ENCODE data around the gene SLC12A8. TPM values are rescaled to one million over a fixed set of nuclear protein-coding genes. Genes with fewer than 3 reads are reported as not detected.

SLC12A8 gene
- total and polyA plus RNA-seq, 10 donors, result 0.32 to 2.8 (median 1.3) TPM

DNA sequence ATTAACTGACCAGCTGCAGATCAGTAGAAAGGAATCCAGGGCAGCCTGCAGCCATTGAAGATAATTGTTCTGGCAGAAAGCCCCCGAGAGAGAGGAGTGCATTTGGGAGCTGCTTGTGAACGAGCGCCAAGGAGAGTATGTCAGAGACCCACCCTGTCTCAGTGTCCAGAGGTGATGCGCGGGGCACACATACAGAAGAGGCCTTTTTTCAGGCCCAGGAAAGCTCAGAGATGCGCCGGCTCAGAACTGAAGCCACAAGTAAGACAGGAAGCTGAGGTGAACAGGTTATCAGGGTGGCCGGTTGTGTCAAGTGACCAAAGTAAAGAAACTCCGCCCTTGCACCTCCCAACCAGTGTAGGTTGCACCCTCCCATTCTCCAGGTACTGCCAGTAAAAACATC, 96.9 kb downstream of the SLC12A8 start:
- no peaks in the 10 kb centered on the region for H3K36me3 ChIP-seq
- H3K27ac ChIP-seq, result peak overlapping the region in 1 of 8 donors; percentile 71
- H3K4me1 ChIP-seq, result peaks cover 30 to 57% (median 52%) of the 10 kb centered on the region in 6 donors

GRCh38 chr3:125112981-125113380, 99.6 kb downstream of the SLC12A8 start:
- Histone ChIP-seq H3K9me3 (no peaks in the 10 kb centered on the region), H3K27me3 (replicated peaks in 1 of 7) (no peaks in the 10 kb centered on the region), H3K4me1 (peaks cover 18 to 35% (median 27%) of the 10 kb centered on the region in 6 donors), H3K27ac (no peak overlapping the region), H3K36me3 (no peaks in the 10 kb centered on the region), H3K4me3 (no peak overlapping the region)
- intact Hi-C loops (cut with DNase I; ENCODE audit: low total_unique reads), result loop anchor here (10.0 kb wide), 1 partner anchor 58 kb away; the partner anchor contains the start of gene HEG1
- 56 to 92% (median 80%) methylated on average over 1 of the region's 1 CpG for WGBS, 5 donors
- no peak for TF ChIP-seq CTCF (IDR thresholded peaks at IDR 0.05 in 8 of 11, conservative IDR thresholded peaks at IDR 0.05 in 3 of 11)
- TF ChIP-seq POLR2AphosphoS5 (IDR thresholded peaks at IDR 0.05), result no peak
- TF ChIP-seq POLR2A (IDR thresholded peaks at IDR 0.05), result no peak
- no peak for DNase-seq

More for the DNA sequence above, 96.9 kb downstream of the SLC12A8 start:
- H3K4me3 ChIP-seq, result no peak overlapping the region
- TF ChIP-seq CTCF (IDR thresholded peaks at IDR 0.05 in 8 of 11, conservative IDR thresholded peaks at IDR 0.05 in 3 of 11) (no peak), POLR2AphosphoS5 (IDR thresholded peaks at IDR 0.05) (no peak), POLR2A (IDR thresholded peaks at IDR 0.05) (no peak)
- WGBS, 5 donors, result 43 to 66% (median 58%) methylated on average over 9 of the region's 9 CpGs
- intact Hi-C loops (cut with DNase I; ENCODE audit: low total_unique reads), result loop anchor here (10.0 kb wide), 1 partner anchor 61 kb away; the partner anchor contains the start of gene HEG1
- DNase-seq, result no peak
- H3K27me3 ChIP-seq (replicated peaks in 1 of 7), result no peaks in the 10 kb centered on the region
- H3K9me3 ChIP-seq, result no peaks in the 10 kb centered on the region

- TF ChIP-seq POLR2AphosphoS5 (IDR thresholded peaks at IDR 0.05), result no peak
- no peak for TF ChIP-seq POLR2A (IDR thresholded peaks at IDR 0.05)
- TF ChIP-seq CTCF (IDR thresholded peaks at IDR 0.05 in 8 of 11, conservative IDR thresholded peaks at IDR 0.05 in 3 of 11), result no peak
- no peaks in the 10 kb centered on the region for H3K36me3 ChIP-seq
- H3K9me3 ChIP-seq, result no peaks in the 10 kb centered on the region
- intact Hi-C loops (cut with DNase I; ENCODE audit: low total_unique reads), result loop anchor here (10.0 kb wide), 1 partner anchor 56 kb away; the partner anchor contains the start of gene HEG1
- H3K27ac ChIP-seq, result no peak overlapping the region
- no peaks in the 10 kb centered on the region for H3K27me3 ChIP-seq (replicated peaks in 1 of 7)
- WGBS, 5 donors, result 81 to 91% (median 87%) methylated on average over 3 of the region's 3 CpGs
- peaks cover 4 to 20% (median 8%) of the 10 kb centered on the region in 6 donors for H3K4me1 ChIP-seq
- no peak for DNase-seq
- no peak overlapping the region for H3K4me3 ChIP-seq
Observed at GRCh38 chr3:125110876-125111480, 101.6 kb downstream of the SLC12A8 start.

DNA sequence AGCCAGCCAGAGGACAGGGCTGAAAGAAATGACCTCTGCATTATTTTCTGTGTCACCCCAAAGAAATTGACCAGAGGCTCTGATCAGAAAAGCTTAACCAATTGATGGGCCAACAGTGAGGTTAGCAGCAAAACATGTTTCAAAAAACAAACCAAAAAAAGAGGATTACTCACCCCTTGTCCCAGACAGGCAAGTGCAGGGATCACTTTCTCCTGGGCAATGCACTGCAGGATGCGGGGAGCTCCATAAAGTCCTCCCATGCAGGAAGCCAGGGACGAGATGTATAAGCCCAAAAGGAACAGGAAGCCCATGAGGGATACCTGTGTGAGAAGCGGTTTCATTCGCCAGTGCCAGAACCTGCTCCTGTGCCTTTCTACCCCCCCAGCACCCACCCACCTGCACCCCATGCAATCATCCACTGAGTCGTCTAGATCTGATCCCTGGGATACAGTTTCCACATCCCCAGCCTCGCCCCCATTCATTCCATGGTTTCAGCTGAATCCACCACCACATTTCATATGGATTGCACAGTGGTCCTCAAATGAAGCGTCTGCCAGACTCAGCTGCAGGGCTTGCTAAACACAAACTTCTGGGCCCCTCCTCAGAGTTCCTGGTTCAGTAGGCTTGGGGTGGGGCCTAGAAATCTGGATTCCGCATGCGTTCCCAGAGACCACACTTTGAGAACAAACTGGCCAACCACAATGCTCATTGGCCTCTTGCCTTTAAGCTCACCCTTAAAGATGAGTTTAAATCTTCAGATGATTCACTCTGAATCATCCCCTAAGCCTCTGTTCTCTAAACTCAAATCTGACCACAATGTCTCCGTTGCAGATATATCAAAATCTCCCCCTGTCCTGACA, 102.3 kb downstream of the SLC12A8 start:
- DNase-seq, result no peak
- intact Hi-C loops (cut with DNase I; ENCODE audit: low total_unique reads), result loop anchor here (10.0 kb wide), 1 partner anchor 55 kb away; the partner anchor contains the start of gene HEG1
- TF ChIP-seq POLR2A (IDR thresholded peaks at IDR 0.05) (no peak), POLR2AphosphoS5 (IDR thresholded peaks at IDR 0.05) (no peak), CTCF (IDR thresholded peaks at IDR 0.05 in 8 of 11, conservative IDR thresholded peaks at IDR 0.05 in 3 of 11) (no peak)
- H3K27ac ChIP-seq, result no peak overlapping the region
- no peak overlapping the region for H3K4me3 ChIP-seq
- H3K27me3 ChIP-seq (replicated peaks in 1 of 7), result no peaks in the 10 kb centered on the region
- peaks cover 0 to 12% (median under 1%) of the 10 kb centered on the region in 6 donors for H3K4me1 ChIP-seq
- 81 to 92% (median 84%) methylated on average over 10 of the region's 10 CpGs for WGBS, 5 donors
- peaks cover 0 to 3% (median 0%) of the 10 kb centered on the region in 8 donors for H3K9me3 ChIP-seq
- H3K36me3 ChIP-seq, result no peaks in the 10 kb centered on the region
